Measurements from ENCODE around the gene C19orf33. TPM values are rescaled to one million over a fixed set of nuclear protein-coding genes. Genes with fewer than 3 reads are reported as not detected.

Gene C19orf33
- total RNA-seq, 2 donors from 2014 or later = 2.9 to 13.2 TPM

DNA sequence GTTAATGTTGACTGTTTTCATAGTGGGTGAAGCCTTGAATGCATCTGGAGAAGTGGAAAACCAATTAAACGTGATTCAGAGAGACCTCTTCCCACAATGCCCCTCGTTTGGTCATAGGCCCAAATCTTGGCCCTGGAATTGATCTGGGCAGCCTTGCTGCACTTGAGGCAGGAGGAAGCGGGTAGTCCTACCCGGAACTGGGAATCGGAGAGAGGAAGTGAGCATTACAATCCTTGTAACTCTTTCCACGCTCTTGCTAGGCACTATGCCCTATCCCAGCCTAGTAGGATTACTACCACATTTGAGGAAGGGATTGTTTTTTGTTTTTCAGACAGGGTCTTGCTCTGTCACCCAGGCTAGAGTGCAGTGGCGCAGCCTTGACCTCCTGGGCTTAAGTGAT is 19.2 kb downstream of the C19orf33 start:
- H3K4me1 Mint-ChIP-seq = no peaks in the 10 kb centered on the region
- H3K4me3 ChIP-seq (ENCODE audit: low read length) = no peak overlapping the region
- 90 to 92% methylated on average over 7 of the region's 7 CpGs for WGBS, 2 experiments (ENCODE audit: insufficient coverage in 1 of 2, insufficient read length in 1 of 2)
- peaks cover 28% of the 10 kb centered on the region for H3K27me3 ChIP-seq (ENCODE audit: control insufficient read depth, insufficient read depth, low read length, poor library complexity, severe bottlenecking)
- peaks cover 34% of the 10 kb centered on the region for H3K27me3 Mint-ChIP-seq (ENCODE audit: insufficient read depth)
- H3K27ac Mint-ChIP-seq = no peak overlapping the region
- no peak overlapping the region for H3K4me3 Mint-ChIP-seq
- no peaks in the 10 kb centered on the region for H3K9me3 Mint-ChIP-seq
- no peak overlapping the region for H3K9ac ChIP-seq (ENCODE audit: extremely low read depth, low read length, poor library complexity, severe bottlenecking)
- H3K9me3 ChIP-seq (ENCODE audit: control insufficient read depth, low read length) = no peaks in the 10 kb centered on the region
- DNase-seq = no peak
- H3K36me3 ChIP-seq (ENCODE audit: control insufficient read depth, insufficient read depth, low read length) = no peaks in the 10 kb centered on the region
- TF ChIP-seq, protein P1, sequence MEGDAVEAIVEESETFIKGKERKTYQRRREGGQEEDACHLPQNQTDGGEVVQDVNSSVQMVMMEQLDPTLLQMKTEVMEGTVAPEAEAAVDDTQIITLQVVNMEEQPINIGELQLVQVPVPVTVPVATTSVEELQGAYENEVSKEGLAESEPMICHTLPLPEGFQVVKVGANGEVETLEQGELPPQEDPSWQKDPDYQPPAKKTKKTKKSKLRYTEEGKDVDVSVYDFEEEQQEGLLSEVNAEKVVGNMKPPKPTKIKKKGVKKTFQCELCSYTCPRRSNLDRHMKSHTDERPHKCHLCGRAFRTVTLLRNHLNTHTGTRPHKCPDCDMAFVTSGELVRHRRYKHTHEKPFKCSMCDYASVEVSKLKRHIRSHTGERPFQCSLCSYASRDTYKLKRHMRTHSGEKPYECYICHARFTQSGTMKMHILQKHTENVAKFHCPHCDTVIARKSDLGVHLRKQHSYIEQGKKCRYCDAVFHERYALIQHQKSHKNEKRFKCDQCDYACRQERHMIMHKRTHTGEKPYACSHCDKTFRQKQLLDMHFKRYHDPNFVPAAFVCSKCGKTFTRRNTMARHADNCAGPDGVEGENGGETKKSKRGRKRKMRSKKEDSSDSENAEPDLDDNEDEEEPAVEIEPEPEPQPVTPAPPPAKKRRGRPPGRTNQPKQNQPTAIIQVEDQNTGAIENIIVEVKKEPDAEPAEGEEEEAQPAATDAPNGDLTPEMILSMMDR (conservative IDR thresholded peaks at IDR 0.05) = no peak
- no peak overlapping the region for H3K27ac ChIP-seq (ENCODE audit: low read depth, low read length)
- H3K4me1 ChIP-seq (ENCODE audit: control insufficient read depth, insufficient read depth, low read length) = no peaks in the 10 kb centered on the region
- peaks cover 3% of the 10 kb centered on the region for H3K36me3 Mint-ChIP-seq (ENCODE audit: low read depth)

DNA sequence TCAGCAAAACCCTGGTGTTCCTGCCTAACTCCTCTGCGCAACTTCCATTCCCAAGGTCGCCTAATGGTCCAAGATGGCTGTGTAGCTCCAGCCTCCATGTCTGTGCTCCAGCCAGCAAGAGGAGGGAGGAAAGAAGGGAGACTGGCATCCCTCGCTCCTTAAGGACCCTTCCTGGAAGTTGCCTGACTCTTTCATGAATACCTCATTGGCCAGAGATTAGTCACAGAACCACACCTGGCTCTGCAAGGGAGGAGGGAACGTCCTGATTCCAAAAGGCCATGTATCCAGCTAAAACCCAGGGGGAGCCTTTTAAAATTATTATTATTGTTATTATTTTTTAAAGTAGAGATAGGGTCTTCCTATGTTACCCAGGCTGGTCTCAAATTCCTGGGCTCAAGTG is 20.4 kb downstream of the C19orf33 start:
- WGBS, 2 experiments (ENCODE audit: insufficient coverage in 1 of 2, insufficient read length in 1 of 2) = 90 to 100% methylated on average over 2 to 4 of the region's 4 CpGs
- Mint-ChIP-seq H3K4me1 (no peaks in the 10 kb centered on the region), H3K9me3 (no peaks in the 10 kb centered on the region), H3K27me3 (ENCODE audit: insufficient read depth) (peaks cover 23% of the 10 kb centered on the region), H3K36me3 (ENCODE audit: low read depth) (peaks cover 3% of the 10 kb centered on the region), H3K4me3 (no peak overlapping the region), H3K27ac (no peak overlapping the region)
- H3K4me3 ChIP-seq (ENCODE audit: low read length) = no peak overlapping the region
- H3K27me3 ChIP-seq (ENCODE audit: control insufficient read depth, insufficient read depth, low read length, poor library complexity, severe bottlenecking) = peaks cover 17% of the 10 kb centered on the region
- H3K27ac ChIP-seq (ENCODE audit: low read depth, low read length) = no peak overlapping the region
- no peak overlapping the region for H3K9ac ChIP-seq (ENCODE audit: extremely low read depth, low read length, poor library complexity, severe bottlenecking)
- H3K36me3 ChIP-seq (ENCODE audit: control insufficient read depth, insufficient read depth, low read length) = no peaks in the 10 kb centered on the region
- H3K9me3 ChIP-seq (ENCODE audit: control insufficient read depth, low read length) = no peaks in the 10 kb centered on the region
- DNase-seq = no peak
- TF ChIP-seq, protein P1 (conservative IDR thresholded peaks at IDR 0.05) = no peak
- no peaks in the 10 kb centered on the region for H3K4me1 ChIP-seq (ENCODE audit: control insufficient read depth, insufficient read depth, low read length)

- Mint-ChIP-seq H3K4me1 (no peaks in the 10 kb centered on the region), H3K9me3 (no peaks in the 10 kb centered on the region), H3K27me3 (ENCODE audit: insufficient read depth) (peaks cover 5% of the 10 kb centered on the region), H3K27ac (no peak overlapping the region), H3K4me3 (no peak overlapping the region), H3K36me3 (ENCODE audit: low read depth) (peaks cover 3% of the 10 kb centered on the region)
- no peaks in the 10 kb centered on the region for H3K27me3 ChIP-seq (ENCODE audit: control insufficient read depth, insufficient read depth, low read length, poor library complexity, severe bottlenecking)
- WGBS, 2 experiments (ENCODE audit: insufficient coverage in 1 of 2, insufficient read length in 1 of 2) = 92 to 97% methylated on average over 19 to 22 of the region's 22 CpGs
- no peaks in the 10 kb centered on the region for H3K4me1 ChIP-seq (ENCODE audit: control insufficient read depth, insufficient read depth, low read length)
- no peak overlapping the region for H3K27ac ChIP-seq (ENCODE audit: low read depth, low read length)
- H3K9ac ChIP-seq (ENCODE audit: extremely low read depth, low read length, poor library complexity, severe bottlenecking) = no peak overlapping the region
- H3K36me3 ChIP-seq (ENCODE audit: control insufficient read depth, insufficient read depth, low read length) = no peaks in the 10 kb centered on the region
- TF ChIP-seq, protein P1 (conservative IDR thresholded peaks at IDR 0.05) = no peak
- DNase-seq = no peak
- no peak overlapping the region for H3K4me3 ChIP-seq (ENCODE audit: low read length)
- no peaks in the 10 kb centered on the region for H3K9me3 ChIP-seq (ENCODE audit: control insufficient read depth, low read length)
Measured at GRCh38 chr19:38326591-38326990, 22.5 kb downstream of the C19orf33 start.
